IMR-90 (cell line): ENCODE data around the gene CYFIP1. TPM values are rescaled to one million over a fixed set of nuclear protein-coding genes. Genes with fewer than 3 reads are reported as not detected.

ENCODE experiments used
- ATAC-seq: fragments of 200-7000 bp; cut with Tn5 transposase; 2 replicates; pipeline ENCODE4 v1.9.1; 2020; ENCODE audit warnings: low read depth, mild to moderate bottlenecking, moderate library complexity
- BruUV-seq: library from RNA; stranded (reverse); fragments of 400-500 nt; replicated peaks from 2 replicates; lab custom pipeline; 2021; lab: Mats Ljungman, UMichigan
- CTCF ChIA-PET: fragments of 300-600 bp; formaldehyde crosslinking; extraction: SDS; loops from one replicate; lab custom pipeline; 2021; ENCODE audit warnings: antibody characterized with exemption; lab: Yijun Ruan, JAX
- POLR2A ChIA-PET: fragments of 300-600 bp; sonication (Branson Sonifier 250); formaldehyde crosslinking; loops from one replicate; lab custom pipeline; 2022; ENCODE audit warnings: antibody characterized with exemption; ENCODE audit not compliant: unreplicated experiment; lab: Charles Lee
- DNase-seq: peaks from one replicate; pipeline ENCODE4 v3.0.0; 2013
- H2AFZ ChIP-seq: replicated peaks from 2 replicates; pipeline ENCODE3; 2013; ENCODE audit warnings: low read length, mild to moderate bottlenecking; ENCODE audit not compliant: poor library complexity
- H2AK5ac ChIP-seq: 2 replicates; pipeline ENCODE4 v1.6.1; 2013; ENCODE audit warnings: low read depth, low read length, inconsistent platforms
- H2AK9ac ChIP-seq: replicated peaks from 2 replicates; pipeline ENCODE3; 2013; ENCODE audit warnings: mild to moderate bottlenecking, low read depth, low read length, moderate library complexity; ENCODE audit not compliant: poor library complexity
- H2BK120ac ChIP-seq: 2 replicates; pipeline ENCODE4 v1.6.1; 2013; ENCODE audit warnings: low read depth, low read length, inconsistent platforms
- H2BK15ac ChIP-seq: 3 replicates; pipeline ENCODE4 v1.6.1; 2013; ENCODE audit warnings: low read depth, low read length, inconsistent platforms
- H2BK20ac ChIP-seq: 2 replicates; pipeline ENCODE4 v1.6.1; 2013; ENCODE audit warnings: low read depth, mild to moderate bottlenecking, inconsistent platforms, low read length, moderate library complexity
- H2BK5ac ChIP-seq: 2 replicates; pipeline ENCODE4 v1.6.1; 2013; ENCODE audit warnings: mild to moderate bottlenecking, low read depth, low read length, inconsistent platforms; ENCODE audit not compliant: poor library complexity, severe bottlenecking
- H3K14ac ChIP-seq: replicated peaks from 2 replicates; pipeline ENCODE4 v1.6.1; 2013; ENCODE audit warnings: low read depth, low read length, inconsistent platforms
- H3K18ac ChIP-seq: 2 replicates; pipeline ENCODE4 v1.6.1; 2013; ENCODE audit warnings: low read depth, low read length, control low read depth
- H3K23ac ChIP-seq: 2 replicates; pipeline ENCODE4 v1.6.1; 2013; ENCODE audit warnings: low read depth, low read length, inconsistent platforms
- H3K27ac ChIP-seq: 2 replicates; pipeline ENCODE4 v1.5.1; 2013; ENCODE audit warnings: mild to moderate bottlenecking, control low read depth, low read length; ENCODE audit not compliant: insufficient read depth
- H3K27me3 ChIP-seq: 2 replicates; pipeline ENCODE4 v1.6.1; 2013; ENCODE audit warnings: low read length; ENCODE audit not compliant: control insufficient read depth, insufficient read depth
- H3K36me3 ChIP-seq: 2 replicates; pipeline ENCODE4 v1.6.1; 2013; ENCODE audit warnings: low read length, mixed read lengths; ENCODE audit not compliant: control insufficient read depth, insufficient read depth
- H3K4ac ChIP-seq: 2 replicates; pipeline ENCODE4 v1.6.1; 2013; ENCODE audit warnings: low read depth, low read length, inconsistent platforms
- H3K4me1 ChIP-seq: 2 replicates; pipeline ENCODE4 v1.6.1; 2013; ENCODE audit warnings: low read length, mixed read lengths; ENCODE audit not compliant: control insufficient read depth, insufficient read depth
- H3K4me2 ChIP-seq: 2 replicates; pipeline ENCODE4 v1.6.1; 2013; ENCODE audit warnings: low read depth, mild to moderate bottlenecking, control low read depth, low read length, moderate library complexity
- H3K4me3 ChIP-seq: 2 replicates; pipeline ENCODE4 v1.5.1; 2013; ENCODE audit warnings: low read depth, mild to moderate bottlenecking, control low read depth, low read length, moderate library complexity; ENCODE audit not compliant: insufficient read depth
- H3K56ac ChIP-seq: 2 replicates; pipeline ENCODE4 v1.6.1; 2013; ENCODE audit warnings: low read length, inconsistent platforms; ENCODE audit not compliant: insufficient read depth; ENCODE audit errors: extremely low read depth
- H3K79me1 ChIP-seq, 2 experiments: 2 replicates each; pipeline ENCODE4 v1.6.1; 2013; ENCODE audit warnings: low read length in 2 of 2, inconsistent platforms in 1 of 2, low read depth in 1 of 2
- H3K9ac ChIP-seq: 2 replicates; pipeline ENCODE4 v1.6.1; 2013; ENCODE audit warnings: low read depth, low read length, control low read depth
- H3K9me1 ChIP-seq: 2 replicates; pipeline ENCODE4 v1.6.1; 2013; ENCODE audit warnings: low read length, inconsistent platforms; ENCODE audit not compliant: insufficient read depth
- H3K9me3 ChIP-seq: 2 replicates; pipeline ENCODE4 v1.6.1; 2013; ENCODE audit warnings: low read length; ENCODE audit not compliant: control insufficient read depth, insufficient read depth
- H4K20me1 ChIP-seq: 2 replicates; pipeline ENCODE4 v1.6.1; 2013; ENCODE audit warnings: low read length, inconsistent platforms; ENCODE audit not compliant: insufficient read depth
- H4K5ac ChIP-seq: 2 replicates; pipeline ENCODE4 v1.6.1; 2013; ENCODE audit warnings: mild to moderate bottlenecking, low read depth, low read length, control low read depth
- H4K8ac ChIP-seq, 2 experiments: 2 replicates each; pipeline ENCODE4 v1.6.1; 2013; ENCODE audit warnings: low read depth in 2 of 2, low read length in 2 of 2, control low read depth in 1 of 2, inconsistent platforms in 1 of 2
- H4K91ac ChIP-seq: 2 replicates; pipeline ENCODE4 v1.6.1; 2013; ENCODE audit warnings: low read depth, low read length, inconsistent platforms; ENCODE audit not compliant: insufficient read depth
- ELK1 ChIP-seq: fragments of 150-350 bp; IDR thresholded peaks from 2 replicates; pipeline ENCODE4 v1.6.1; 2016; ENCODE audit warnings: low read depth, mild to moderate bottlenecking, low read length, moderate library complexity, borderline replicate concordance
- MAFK ChIP-seq: IDR thresholded peaks from 2 replicates; pipeline ENCODE4 v1.6.1; 2012; ENCODE audit warnings: low read depth, low read length, improper control_type of control experiment
- MXI1 ChIP-seq: IDR thresholded peaks from 2 replicates; pipeline ENCODE4 v1.6.1; 2012; ENCODE audit warnings: low read depth, mild to moderate bottlenecking, low read length, moderate library complexity, borderline replicate concordance
- RCOR1 ChIP-seq: IDR thresholded peaks from 2 replicates; pipeline ENCODE4 v1.6.1; 2012; ENCODE audit warnings: mild to moderate bottlenecking, low read length, improper control_type of control experiment; ENCODE audit not compliant: insufficient replicate concordance
- WGBS, 2 experiments: methylation state at CpG; one replicate each; pipeline versions ENCODE4 v1.1.5 to v1.1.7; 2013; ENCODE audit warnings: missing lambda C conversion rate in 2 of 2; ENCODE audit not compliant: insufficient read length in 1 of 2; ENCODE audit errors: extremely low coverage in 2 of 2; 5-methylcytosine and 5-hydroxymethylcytosine counted together
- dilution Hi-C: fragments of 300-500 bp; cut with HindIII; formaldehyde crosslinking; loops from one replicate; pipeline ENCODE4 v1.14.3; 2018; ENCODE audit warnings: low sequenced_read_pairs; ENCODE audit not compliant: unreplicated experiment
- in situ Hi-C: fragments of 300-500 bp; cut with MboI; formaldehyde crosslinking; loops from 3 replicates; pipeline ENCODE4 v1.14.3; 2019; ENCODE audit warnings: low sequenced_read_pairs, inconsistent platforms, mixed read lengths
- intact Hi-C: fragments of 100-400 bp; cut with micrococcal nuclease; formaldehyde crosslinking; loops from 2 replicates; pipeline ENCODE4 v1.10.0; 2022
- polyA plus RNA-seq, 3 experiments: library from polyadenylated mRNA; depleted of rRNA; stranded (reverse); fragments of >200 nt; gene quantifications; 2 replicates each; pipeline ENCODE4 v1.2.3, GENCODE V29; 2012; ENCODE audit warnings: low replicate concordance in 1 of 3
- total RNA-seq: library from RNA; depleted of rRNA; stranded (reverse); fragments of >200 nt; gene quantifications from 2 replicates; pipeline ENCODE4 v1.2.3, GENCODE V29; 2012

CYFIP1 gene
- total and polyA plus RNA-seq, 2 of the 4 experiments (the other 2 are of a cell fraction): 58.4 to 163 TPM

GRCh38 chr15:22868928-22869327, 111.2 kb downstream of the CYFIP1 start:
- Histone ChIP-seq H2AFZ (no peak overlapping the region), H2BK120ac (no peak overlapping the region), H2AK9ac (no peak overlapping the region), H4K5ac (no peak overlapping the region), H2BK5ac (no peak overlapping the region), H3K27me3 (no peaks in the 10 kb centered on the region), H3K23ac (no peak overlapping the region), H3K18ac (no peak overlapping the region), H2AK5ac (no peak overlapping the region), H3K4ac (no peak overlapping the region), H3K14ac (no peak overlapping the region), H3K9me1 (peaks cover 7% of the 10 kb centered on the region), H3K4me3 (no peak overlapping the region), H4K8ac (no peak overlapping the region), H3K4me1 (peaks cover 8% of the 10 kb centered on the region), H3K4me2 (no peak overlapping the region), H3K36me3 (peaks cover 58% of the 10 kb centered on the region), H3K27ac (no peak overlapping the region), H3K79me1 (peaks cover 4 to 30% of the 10 kb centered on the region in 2 experiments; a peak in 3 of 4 replicates), H4K91ac (no peak overlapping the region), H4K20me1 (peaks cover 5% of the 10 kb centered on the region; the same call in 1 of the 2 replicates), H3K9ac (no peak overlapping the region), H2BK15ac (no peak overlapping the region), H2BK20ac (no peak overlapping the region), H3K56ac (no peak overlapping the region), H3K9me3 (no peaks in the 10 kb centered on the region)
- ChIA-PET CTCF (no interaction called here), POLR2A (no interaction called here)
- in situ Hi-C loops (no loop called here), dilution Hi-C loops (no loop called here), intact Hi-C loops (no loop called here)
- TF ChIP-seq ELK1 (no peak), MAFK (no peak), MXI1 (no peak), RCOR1 (no peak)
- no peak for ATAC-seq
- BruUV-seq: no TSS peak
- whole genome bisulfite sequencing, 2 experiments: 94% methylated on average over 3 of the region's 9 CpGs; no CpG with 5 or more reads in 1 of the 2 experiments
- DNase-seq: no peak
